H9 (cell line): Measurements from ENCODE around the gene EVC. TPM values are rescaled to one million over a fixed set of nuclear protein-coding genes. Genes with fewer than 3 reads are reported as not detected.

ENCODE experiments used
- DNase-seq: peaks from one replicate; pipeline ENCODE4 v3.0.0-alpha.2; 2017
- H2AFZ ChIP-seq: one replicate; pipeline ENCODE4 v1.6.1; 2013; ENCODE audit warnings: mild to moderate bottlenecking, low read length, control low read depth, moderate library complexity
- H2AK5ac ChIP-seq: 2 replicates; pipeline ENCODE4 v1.6.1; 2013; ENCODE audit warnings: low read length, control low read depth, mixed read lengths; ENCODE audit not compliant: insufficient read length
- H2BK120ac ChIP-seq: one replicate; pipeline ENCODE4 v1.6.1; 2013; ENCODE audit warnings: low read depth, mild to moderate bottlenecking, low read length, control low read depth, inconsistent platforms; ENCODE audit not compliant: poor library complexity, severe bottlenecking
- H2BK12ac ChIP-seq: 2 replicates; pipeline ENCODE4 v1.6.1; 2013; ENCODE audit warnings: low read length, control low read depth, mixed read lengths, low read depth; ENCODE audit not compliant: insufficient read length
- H2BK15ac ChIP-seq: 2 replicates; pipeline ENCODE4 v1.6.1; 2013; ENCODE audit warnings: low read depth, low read length, control low read depth
- H2BK20ac ChIP-seq: one replicate; pipeline ENCODE4 v1.6.1; 2013; ENCODE audit warnings: low read depth, mild to moderate bottlenecking, low read length, control low read depth, inconsistent platforms; ENCODE audit not compliant: poor library complexity, severe bottlenecking
- H2BK5ac ChIP-seq: 2 replicates; pipeline ENCODE4 v1.6.1; 2013; ENCODE audit warnings: low read length, control low read depth, mixed read lengths; ENCODE audit not compliant: insufficient read length
- H3K14ac ChIP-seq: 2 replicates; pipeline ENCODE4 v1.6.1; 2013; ENCODE audit warnings: low read length, control low read depth; ENCODE audit not compliant: insufficient read depth
- H3K18ac ChIP-seq: 2 replicates; pipeline ENCODE4 v1.6.1; 2013; ENCODE audit warnings: low read depth, mild to moderate bottlenecking, mixed read lengths, low read length, control low read depth; ENCODE audit not compliant: insufficient read length
- H3K23ac ChIP-seq: 2 replicates; pipeline ENCODE4 v1.6.1; 2013; ENCODE audit warnings: low read length, control low read depth, mixed read lengths, low read depth; ENCODE audit not compliant: insufficient read length
- H3K23me2 ChIP-seq: 2 replicates; pipeline ENCODE4 v1.6.1; 2013; ENCODE audit warnings: low read depth, mild to moderate bottlenecking, mixed read lengths, low read length, control low read depth; ENCODE audit not compliant: insufficient read length, poor library complexity, severe bottlenecking
- H3K27ac ChIP-seq: 2 replicates; pipeline ENCODE4 v1.5.1; 2013; ENCODE audit warnings: low read length, control low read depth, mixed read lengths, low read depth; ENCODE audit not compliant: insufficient read length
- H3K27me3 ChIP-seq: 2 replicates; pipeline ENCODE4 v1.6.1; 2013; ENCODE audit warnings: low read length, control low read depth, inconsistent platforms; ENCODE audit not compliant: insufficient read depth
- H3K4ac ChIP-seq: 2 replicates; pipeline ENCODE4 v1.6.1; 2013; ENCODE audit warnings: low read depth, mild to moderate bottlenecking, control low read depth, inconsistent platforms, low read length, moderate library complexity
- H3K4me1 ChIP-seq: 2 replicates; pipeline ENCODE4 v1.6.1; 2013; ENCODE audit warnings: low read length, control low read depth, inconsistent platforms; ENCODE audit not compliant: insufficient read depth
- H3K4me2 ChIP-seq: 2 replicates; pipeline ENCODE4 v1.6.1; 2013; ENCODE audit warnings: low read length, control low read depth, mixed read lengths; ENCODE audit not compliant: insufficient read length, insufficient read depth
- H3K56ac ChIP-seq: 2 replicates; pipeline ENCODE4 v1.6.1; 2013; ENCODE audit warnings: low read depth, mild to moderate bottlenecking, mixed read lengths, low read length, control low read depth; ENCODE audit not compliant: insufficient read length
- H3K79me1 ChIP-seq: 2 replicates; pipeline ENCODE4 v1.6.1; 2013; ENCODE audit warnings: low read depth, mild to moderate bottlenecking, moderate library complexity, low read length, control low read depth, inconsistent platforms; ENCODE audit not compliant: insufficient read depth, poor library complexity, severe bottlenecking
- H3K79me2 ChIP-seq: 2 replicates; pipeline ENCODE4 v1.6.1; 2013; ENCODE audit warnings: low read length, control low read depth, inconsistent platforms; ENCODE audit not compliant: insufficient read depth
- H3K9ac ChIP-seq: 2 replicates; pipeline ENCODE4 v1.6.1; 2013; ENCODE audit warnings: low read length, control low read depth, mixed read lengths; ENCODE audit not compliant: insufficient read length; ENCODE audit errors: extremely low read depth
- H3K9me3 ChIP-seq: one replicate; pipeline ENCODE4 v1.6.1; 2013; ENCODE audit warnings: low read depth, low read length, inconsistent platforms; ENCODE audit not compliant: control insufficient read depth
- H3T11ph ChIP-seq: one replicate; pipeline ENCODE4 v1.6.1; 2013; ENCODE audit warnings: mild to moderate bottlenecking, low read length, control low read depth, inconsistent platforms
- H4K20me1 ChIP-seq: one replicate; pipeline ENCODE4 v1.6.1; 2013; ENCODE audit not compliant: control insufficient read depth, insufficient read length, insufficient read depth
- H4K5ac ChIP-seq: 2 replicates; pipeline ENCODE4 v1.6.1; 2013; ENCODE audit warnings: low read depth, mild to moderate bottlenecking, mixed read lengths, low read length, control low read depth; ENCODE audit not compliant: insufficient read length
- H4K8ac ChIP-seq: replicated peaks from 2 replicates; pipeline ENCODE4 v1.6.1; 2013; ENCODE audit warnings: low read length, control low read depth, mixed read lengths, low read depth; ENCODE audit not compliant: insufficient read length
- H4K91ac ChIP-seq: 2 replicates; pipeline ENCODE4 v1.6.1; 2013; ENCODE audit warnings: low read depth, mild to moderate bottlenecking, moderate library complexity, mixed read lengths, low read length, control low read depth; ENCODE audit not compliant: insufficient read length
- H3K27ac Mint-ChIP-seq, 3 experiments: 2 replicates in 2 of 3; 3 replicates in 1 of 3; pipeline ENCODE4 v1.8.0; 2020 to 2021; ENCODE audit warnings: mixed read lengths in 3 of 3, mild to moderate bottlenecking in 1 of 3, moderate library complexity in 1 of 3
- H3K27me3 Mint-ChIP-seq: 2 replicates; pipeline ENCODE4 v1.8.0; 2021; ENCODE audit warnings: low read depth, mild to moderate bottlenecking, moderate library complexity, mixed read lengths
- H3K36me3 Mint-ChIP-seq, 3 experiments: 2 replicates in 2 of 3; 3 replicates in 1 of 3; pipeline ENCODE4 v1.8.0; 2020 to 2021; ENCODE audit warnings: low read depth in 3 of 3, mixed read lengths in 3 of 3; ENCODE audit not compliant: insufficient read depth in 1 of 3
- H3K4me1 Mint-ChIP-seq, 2 experiments: 2 replicates each; pipeline ENCODE4 v1.8.0; 2020; ENCODE audit warnings: mixed read lengths in 2 of 2
- H3K4me3 Mint-ChIP-seq, 2 experiments: 2 replicates in 1 of 2; 3 replicates in 1 of 2; pipeline ENCODE4 v1.8.0; 2020 to 2021; ENCODE audit warnings: mild to moderate bottlenecking in 2 of 2, mixed read lengths in 2 of 2, moderate library complexity in 1 of 2
- H3K9me3 Mint-ChIP-seq, 2 experiments: 2 replicates in 1 of 2; 3 replicates in 1 of 2; pipeline ENCODE4 v1.8.0; 2020; ENCODE audit warnings: mild to moderate bottlenecking in 2 of 2, mixed read lengths in 2 of 2, moderate library complexity in 1 of 2
- WGBS: extraction: QIAGEN DNeasy Blood & Tissue Kit; methylation state at CpG from one replicate; pipeline ENCODE4 v1.1.7; 2013; ENCODE audit warnings: missing lambda C conversion rate, low lambda C conversion rate, mixed read lengths; ENCODE audit not compliant: insufficient read length; ENCODE audit errors: extremely low coverage; 5-methylcytosine and 5-hydroxymethylcytosine counted together
- total RNA-seq: library from RNA; stranded (reverse); gene quantifications from 2 replicates; pipeline ENCODE4 v1.2.1, GENCODE V29; 2021
- TF ChIP-seq, protein P1 (sequence below): fragments of 200-600 bp; sonication (generic); conservative IDR thresholded peaks from 3 replicates; pipeline ENCODE4 v1.8.0; 2021; ENCODE audit warnings: antibody characterized with exemption, mild to moderate bottlenecking

EVC gene
- total RNA-seq, 1 experiment from 2014 or later, result 10.1 TPM

DNA sequence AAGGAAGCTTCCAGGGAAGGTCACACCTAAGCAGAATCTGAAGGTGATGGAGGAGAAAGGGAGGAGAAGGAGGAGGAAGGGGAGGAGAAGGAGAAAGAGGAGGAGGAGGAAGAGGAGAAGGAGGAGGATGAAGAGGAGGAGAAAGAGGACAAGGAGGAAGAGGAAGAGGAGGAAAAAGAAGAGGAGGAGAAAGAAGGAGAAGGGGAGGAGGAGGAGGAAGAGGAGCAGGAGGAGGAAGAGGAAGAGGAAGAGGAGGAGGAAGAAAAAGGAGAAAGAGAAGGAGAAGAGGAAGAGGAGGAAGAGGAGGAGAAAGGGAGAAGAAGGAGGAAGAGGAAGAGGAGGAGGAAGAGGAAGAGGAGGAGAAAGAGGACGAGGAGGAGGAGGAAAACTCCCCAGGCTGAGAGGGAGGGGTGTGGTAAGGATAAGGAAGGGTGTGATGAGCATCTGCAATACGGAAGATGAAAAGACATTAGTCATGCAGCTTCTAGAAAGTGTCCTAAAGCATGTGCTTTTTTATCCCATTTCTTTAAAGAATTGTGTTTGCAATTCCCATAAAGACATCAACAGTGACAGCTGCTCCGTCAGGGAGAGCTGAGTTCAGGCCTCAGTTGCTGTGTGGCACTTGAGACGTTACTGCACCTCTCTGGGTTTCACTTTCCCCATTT lies 140.8 kb downstream of the EVC start:
- no peak for DNase-seq
- Histone ChIP-seq H3K79me1 (peaks cover 1% of the 10 kb centered on the region), H2BK12ac (no peak overlapping the region), H3K27ac (no peak overlapping the region), H3T11ph (no peak overlapping the region), H3K4ac (no peak overlapping the region), H3K4me2 (no peak overlapping the region), H2BK120ac (no peak overlapping the region), H3K9me3 (no peaks in the 10 kb centered on the region), H3K23me2 (no peaks in the 10 kb centered on the region), H2BK5ac (no peak overlapping the region), H2BK20ac (no peak overlapping the region), H2AK5ac (no peak overlapping the region), H3K9ac (no peak overlapping the region), H3K14ac (no peak overlapping the region), H4K8ac (no peak overlapping the region), H4K20me1 (peaks cover 2% of the 10 kb centered on the region), H3K79me2 (no peaks in the 10 kb centered on the region), H3K4me1 (no peaks in the 10 kb centered on the region), H4K5ac (no peak overlapping the region), H3K27me3 (no peaks in the 10 kb centered on the region), H2BK15ac (no peak overlapping the region), H3K56ac (no peak overlapping the region), H4K91ac (no peak overlapping the region), H2AFZ (no peak overlapping the region), H3K23ac (no peak overlapping the region), H3K18ac (no peak overlapping the region)
- no peak overlapping the region for H3K27ac Mint-ChIP-seq
- H3K36me3 Mint-ChIP-seq, result peaks cover 43 to 64% (median 47%) of the 10 kb centered on the region in 3 experiments
- no CpG with 5 or more reads among the region's 4 CpGs for WGBS
- TF ChIP-seq, protein P1, sequence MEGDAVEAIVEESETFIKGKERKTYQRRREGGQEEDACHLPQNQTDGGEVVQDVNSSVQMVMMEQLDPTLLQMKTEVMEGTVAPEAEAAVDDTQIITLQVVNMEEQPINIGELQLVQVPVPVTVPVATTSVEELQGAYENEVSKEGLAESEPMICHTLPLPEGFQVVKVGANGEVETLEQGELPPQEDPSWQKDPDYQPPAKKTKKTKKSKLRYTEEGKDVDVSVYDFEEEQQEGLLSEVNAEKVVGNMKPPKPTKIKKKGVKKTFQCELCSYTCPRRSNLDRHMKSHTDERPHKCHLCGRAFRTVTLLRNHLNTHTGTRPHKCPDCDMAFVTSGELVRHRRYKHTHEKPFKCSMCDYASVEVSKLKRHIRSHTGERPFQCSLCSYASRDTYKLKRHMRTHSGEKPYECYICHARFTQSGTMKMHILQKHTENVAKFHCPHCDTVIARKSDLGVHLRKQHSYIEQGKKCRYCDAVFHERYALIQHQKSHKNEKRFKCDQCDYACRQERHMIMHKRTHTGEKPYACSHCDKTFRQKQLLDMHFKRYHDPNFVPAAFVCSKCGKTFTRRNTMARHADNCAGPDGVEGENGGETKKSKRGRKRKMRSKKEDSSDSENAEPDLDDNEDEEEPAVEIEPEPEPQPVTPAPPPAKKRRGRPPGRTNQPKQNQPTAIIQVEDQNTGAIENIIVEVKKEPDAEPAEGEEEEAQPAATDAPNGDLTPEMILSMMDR, result no peak
- H3K9me3 Mint-ChIP-seq, result no peaks in the 10 kb centered on the region
- peaks cover 0 to 10% of the 10 kb centered on the region in 2 experiments; a peak in 3 of 4 replicates for H3K4me1 Mint-ChIP-seq
- no peak overlapping the region for H3K4me3 Mint-ChIP-seq
- no peaks in the 10 kb centered on the region for H3K27me3 Mint-ChIP-seq
